Colonic mucosa (tissue), 4 donors: ENCODE data around the gene NCAM2. TPM values are rescaled to one million over a fixed set of nuclear protein-coding genes. Genes with fewer than 3 reads are reported as not detected.

Experiments
- DNase-seq: peaks from one replicate; pipeline ENCODE4 v3.0.0-alpha.2; 2020
- H3K27ac ChIP-seq: fragments of 200-600 bp; one replicate; pipeline ENCODE4 v1.8.0; 2021
- H3K27me3 ChIP-seq: fragments of 200-600 bp; one replicate; pipeline ENCODE4 v1.8.0; 2021
- H3K36me3 ChIP-seq: fragments of 200-600 bp; one replicate; pipeline ENCODE4 v1.8.0; 2021
- H3K4me1 ChIP-seq: fragments of 200-600 bp; one replicate; pipeline ENCODE4 v1.8.0; 2021; ENCODE audit warnings: mild to moderate bottlenecking
- H3K4me3 ChIP-seq: fragments of 200-600 bp; one replicate; pipeline ENCODE4 v1.8.0; 2021
- H3K9ac ChIP-seq, 2 donors: one replicate each; pipeline ENCODE4 v1.7.0; 2013; ENCODE audit warnings: control low read depth in 2 of 2, low read depth in 2 of 2, low read length in 2 of 2
- H3K9me3 ChIP-seq: fragments of 200-600 bp; one replicate; pipeline ENCODE4 v1.8.0; 2021
- CTCF ChIP-seq: fragments of 200-600 bp; IDR thresholded peaks from one replicate; pipeline ENCODE4 v1.8.0; 2022; ENCODE audit warnings: antibody characterized with exemption, mild to moderate bottlenecking
- intact Hi-C: fragments of 100-400 bp; cut with DNase I; formaldehyde crosslinking; loops from one replicate; pipeline ENCODE4 v1.14.1; 2022
- total RNA-seq, 2 donors: library from RNA; stranded (reverse); fragmentation: NEBNext Ultra II Directional in 1 of 2; extraction: Animal tissue kit (Norgen Biotek cat#: 25700) in 1 of 2; gene quantifications; one replicate each; pipeline ENCODE4 v1.2.1, GENCODE V29; 2021
- donor health status: healthy.
- donor health status: DM: no; HTN: no; CAD: no.
- donor health status: DM: no; HTN: no; CAD: no.

Gene NCAM2
- total RNA-seq, 2 donors from 2014 or later = 0.52 to 2.8 TPM

DNA sequence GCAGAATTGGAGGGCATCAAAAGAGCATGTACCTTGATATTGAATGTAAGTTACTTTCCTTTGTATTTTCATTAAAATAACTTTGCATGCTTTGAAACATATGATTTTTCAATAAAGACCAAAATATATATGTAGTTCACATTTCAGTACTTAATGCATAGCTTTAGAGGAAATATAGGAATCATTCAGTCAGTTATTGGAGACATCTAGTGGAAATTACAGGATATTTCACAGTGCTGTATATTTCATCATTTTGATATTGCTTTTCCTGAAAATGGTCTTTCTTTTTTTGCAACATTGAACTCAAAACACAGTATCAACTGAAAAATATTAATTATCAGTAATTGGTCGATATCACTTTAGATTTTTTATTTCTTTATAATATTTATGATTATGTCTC is 375.8 kb downstream of the NCAM2 start:
- Histone ChIP-seq H3K4me3 (no peak overlapping the region), H3K9me3 (no peaks in the 10 kb centered on the region), H3K9ac (no peak overlapping the region), H3K27ac (no peak overlapping the region), H3K27me3 (no peaks in the 10 kb centered on the region), H3K36me3 (no peaks in the 10 kb centered on the region), H3K4me1 (no peaks in the 10 kb centered on the region)
- TF ChIP-seq CTCF = no peak
- intact Hi-C loops = no loop called here
- no peak for DNase-seq

DNA sequence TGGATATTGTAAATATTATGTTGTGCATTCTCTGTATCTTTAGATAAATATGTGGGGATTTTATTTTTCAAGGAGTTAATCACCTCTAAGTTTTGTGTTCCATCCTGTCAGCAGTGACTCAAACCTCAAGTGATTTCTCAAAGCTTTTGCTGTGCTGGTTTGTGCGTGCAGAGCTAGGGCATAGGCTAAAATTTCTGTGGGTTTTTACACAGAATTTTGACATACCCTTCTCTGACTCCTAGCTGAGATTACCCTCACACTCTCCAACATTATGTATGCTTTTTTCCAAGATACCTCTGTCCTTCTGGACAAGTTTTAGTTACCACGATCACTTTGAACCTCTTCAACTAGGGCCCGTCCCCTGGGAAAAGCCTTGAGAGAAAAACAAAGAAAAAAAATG is 384.9 kb downstream of the NCAM2 start:
- H3K36me3 ChIP-seq = no peaks in the 10 kb centered on the region
- H3K27ac ChIP-seq = no peak overlapping the region
- no peak overlapping the region for H3K9ac ChIP-seq
- no peaks in the 10 kb centered on the region for H3K4me1 ChIP-seq
- no peaks in the 10 kb centered on the region for H3K27me3 ChIP-seq
- H3K9me3 ChIP-seq = no peaks in the 10 kb centered on the region
- DNase-seq = no peak
- H3K4me3 ChIP-seq = no peak overlapping the region
- no peak for TF ChIP-seq CTCF
- intact Hi-C loops = no loop called here

DNA sequence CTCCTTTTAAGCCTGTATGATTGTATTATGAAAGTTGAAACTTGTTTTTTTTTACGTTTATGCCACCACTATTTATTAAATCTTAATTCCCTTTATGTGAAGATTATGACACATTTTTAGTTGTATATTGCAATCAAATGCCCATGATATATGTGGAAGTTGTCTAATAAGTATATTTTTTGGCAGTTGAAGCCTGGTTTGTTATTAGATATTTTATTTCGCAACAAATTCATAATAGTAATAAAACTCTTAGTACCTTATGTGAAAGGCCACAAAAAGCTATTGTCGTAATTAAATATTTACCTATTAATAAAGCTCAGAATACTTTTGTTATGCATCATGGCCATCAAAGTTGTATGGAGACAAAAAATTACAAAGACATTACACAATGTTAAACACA is 386.8 kb downstream of the NCAM2 start:
- H3K36me3 ChIP-seq = no peaks in the 10 kb centered on the region
- H3K4me1 ChIP-seq = no peaks in the 10 kb centered on the region
- H3K4me3 ChIP-seq = no peak overlapping the region
- H3K27me3 ChIP-seq = no peaks in the 10 kb centered on the region
- H3K9me3 ChIP-seq = no peaks in the 10 kb centered on the region
- no peak overlapping the region for H3K9ac ChIP-seq
- intact Hi-C loops = no loop called here
- no peak for TF ChIP-seq CTCF
- no peak overlapping the region for H3K27ac ChIP-seq
- no peak for DNase-seq

DNA sequence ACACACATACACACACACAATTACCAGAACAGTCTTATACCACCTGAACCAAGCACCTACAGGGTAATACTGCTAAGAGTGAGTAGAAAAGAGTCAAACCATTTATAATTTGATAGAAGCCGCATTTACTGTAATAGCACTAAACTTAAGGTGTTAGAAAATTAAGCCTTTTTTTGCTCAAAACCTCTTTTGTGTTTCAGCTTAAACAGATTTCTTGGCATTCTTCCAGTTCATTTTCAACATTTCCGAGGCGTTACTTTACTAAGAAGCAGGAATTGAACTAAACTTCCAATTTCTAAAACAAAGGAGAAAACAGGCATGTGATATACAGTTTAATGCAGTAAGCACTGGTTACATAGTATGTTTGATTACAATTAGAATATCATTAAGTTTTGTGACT is 387.2 kb downstream of the NCAM2 start:
- TF ChIP-seq CTCF = no peak
- Histone ChIP-seq H3K4me3 (no peak overlapping the region), H3K27me3 (no peaks in the 10 kb centered on the region), H3K9me3 (no peaks in the 10 kb centered on the region), H3K36me3 (no peaks in the 10 kb centered on the region), H3K4me1 (no peaks in the 10 kb centered on the region), H3K9ac (no peak overlapping the region), H3K27ac (no peak overlapping the region)
- DNase-seq = no peak
- intact Hi-C loops = no loop called here

DNA sequence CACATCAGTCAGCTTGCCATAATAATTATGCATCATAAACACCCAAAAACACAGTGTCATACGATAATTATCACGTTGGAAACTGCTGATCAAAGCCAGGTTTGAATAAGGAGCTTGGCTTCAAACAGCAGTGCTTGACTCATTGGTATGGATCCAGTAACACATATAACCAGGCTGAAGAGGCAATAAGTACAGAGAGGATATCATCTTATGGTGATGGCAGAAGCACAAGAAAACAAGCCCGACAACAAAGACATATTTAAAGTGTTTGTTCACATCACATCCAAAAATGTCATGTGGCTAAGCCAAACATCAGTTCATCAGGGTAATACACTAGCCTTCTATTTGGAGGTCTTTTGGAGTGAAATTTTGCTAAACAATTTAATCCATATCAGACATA is 389.7 kb downstream of the NCAM2 start:
- H3K27ac ChIP-seq = no peak overlapping the region
- no peak for DNase-seq
- no peak overlapping the region for H3K4me3 ChIP-seq
- H3K36me3 ChIP-seq = no peaks in the 10 kb centered on the region
- no peak for TF ChIP-seq CTCF
- no peaks in the 10 kb centered on the region for H3K9me3 ChIP-seq
- intact Hi-C loops = no loop called here
- no peak overlapping the region for H3K9ac ChIP-seq
- H3K27me3 ChIP-seq = no peaks in the 10 kb centered on the region
- no peaks in the 10 kb centered on the region for H3K4me1 ChIP-seq

GRCh38 chr21:21394064-21394463 is 395.9 kb downstream of the NCAM2 start:
- no peak for DNase-seq
- Histone ChIP-seq H3K9me3 (no peaks in the 10 kb centered on the region), H3K27me3 (no peaks in the 10 kb centered on the region), H3K4me1 (no peaks in the 10 kb centered on the region), H3K9ac (no peak overlapping the region), H3K27ac (no peak overlapping the region), H3K36me3 (no peaks in the 10 kb centered on the region), H3K4me3 (no peak overlapping the region)
- intact Hi-C loops = no loop called here
- TF ChIP-seq CTCF = no peak
